Ecto neural progenitor cell (in vitro differentiated cells): ENCODE measurements around the gene MPZ.
"Not testable (repeated sequence)": the region's sequence is repeated elsewhere in the genome, so short reads cannot be mapped to it uniquely, and the experiment has no call there.

Experiments used
- DNase-seq: peaks from one replicate; pipeline ENCODE4 v3.0.0-alpha.2; 2018; ENCODE audit warnings: low spot score

Gene MPZ

DNA sequence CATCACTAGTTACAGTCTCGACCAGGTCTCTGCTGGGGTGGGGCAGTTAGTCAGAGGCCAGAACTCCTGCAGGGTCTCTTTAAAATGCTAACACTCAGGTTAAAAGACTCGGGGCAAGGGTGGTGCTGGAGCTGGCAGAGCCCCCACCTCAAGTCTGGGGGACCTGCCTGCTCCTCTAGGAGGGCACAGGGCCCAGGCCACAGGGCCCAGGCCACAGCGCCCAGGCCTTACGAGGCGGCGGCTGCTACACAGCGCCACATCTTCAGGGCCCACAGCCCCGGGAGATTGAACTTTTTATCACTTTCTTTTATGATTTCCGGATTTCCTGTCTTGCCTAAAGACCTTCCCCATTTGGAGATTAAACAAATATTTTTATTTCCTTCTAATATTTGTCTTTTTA is 10.4 kb downstream of the MPZ start:
- DNase-seq, result no peak

DNA sequence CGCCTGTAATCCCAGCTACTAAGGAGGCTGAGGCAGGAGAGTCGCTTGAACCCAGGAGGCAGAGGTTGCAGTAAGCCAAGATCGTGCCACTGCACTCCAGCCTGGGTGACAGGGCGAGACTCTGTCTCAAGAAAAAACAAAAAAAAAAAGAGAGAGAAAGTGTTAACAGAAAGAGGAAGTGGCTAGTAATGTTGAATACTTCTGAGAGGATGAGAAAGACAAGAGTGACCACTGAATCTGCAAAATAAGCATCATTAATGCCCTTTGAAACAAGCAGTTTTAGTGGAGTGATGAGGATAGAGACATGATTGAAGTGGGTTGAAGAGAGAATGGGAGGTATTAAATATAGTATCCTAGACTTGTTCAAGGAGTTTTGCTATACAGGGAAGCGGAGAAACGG is 11.7 kb downstream of the MPZ start:
- DNase-seq, result no peak

DNA sequence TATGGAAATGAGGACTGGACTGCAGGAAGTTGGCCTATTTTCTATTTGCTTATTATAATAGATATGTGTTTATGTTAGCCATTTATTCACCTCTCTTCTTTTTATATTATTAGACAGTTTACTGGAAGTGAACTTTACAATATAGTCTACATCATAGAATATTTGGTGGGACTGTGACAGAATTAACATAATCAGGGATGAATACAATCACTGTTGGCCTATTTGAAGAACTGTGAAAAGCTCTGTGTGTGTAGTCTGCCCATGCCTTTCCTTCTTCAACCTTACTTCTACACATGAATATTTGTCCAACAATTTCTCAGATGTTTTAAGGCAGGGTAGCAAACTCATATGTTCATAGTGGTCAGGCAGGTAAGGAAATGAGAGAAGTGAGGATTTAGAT is 12.4 kb downstream of the MPZ start:
- DNase-seq, result no peak

DNA sequence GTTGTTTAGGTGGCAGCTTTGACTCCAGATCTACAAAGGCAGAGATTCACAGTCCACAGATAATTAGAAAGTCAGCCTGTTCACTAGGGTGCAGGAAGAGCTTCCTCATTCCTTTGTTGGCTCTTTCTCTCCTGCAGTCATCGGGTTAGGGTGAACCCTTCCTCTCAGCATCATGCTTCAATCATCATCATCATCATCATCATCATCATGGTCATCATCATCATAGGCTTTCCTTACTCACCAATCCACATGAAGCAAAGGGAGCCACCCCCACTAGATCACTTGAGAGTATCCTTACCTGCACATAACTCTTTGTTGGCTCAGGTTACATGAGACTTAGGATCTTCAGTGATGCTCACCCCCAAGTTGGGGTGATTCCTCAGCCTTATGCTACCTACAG is 19.0 kb downstream of the MPZ start:
- no peak for DNase-seq

DNA sequence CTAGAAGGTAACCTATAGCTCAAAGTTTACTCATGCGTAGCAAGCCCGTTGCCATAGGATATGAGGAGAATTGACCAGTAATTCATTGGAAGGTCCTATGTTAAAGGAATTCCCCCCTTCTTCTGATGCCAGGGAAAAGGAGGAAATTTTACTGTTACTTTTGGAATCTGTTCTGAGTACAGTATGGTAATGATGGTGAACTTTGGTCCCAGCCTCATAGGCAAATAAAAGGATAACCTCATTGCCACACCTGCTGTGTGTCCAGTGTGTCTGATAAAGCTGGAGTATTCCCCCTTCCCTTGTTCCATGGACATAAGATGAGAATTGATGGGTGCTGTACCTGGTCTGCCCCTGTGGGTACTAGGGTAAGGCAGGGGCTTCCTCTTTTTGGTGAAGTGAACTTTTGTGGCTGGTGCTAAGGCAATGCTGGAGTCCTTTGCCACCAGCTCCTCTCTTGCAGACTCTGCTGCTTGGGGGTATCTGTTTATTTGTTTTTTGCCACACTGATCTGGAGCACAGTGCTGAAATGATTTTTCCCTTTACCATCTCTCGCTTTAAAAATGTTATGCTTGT is 22.2 kb downstream of the MPZ start:
- DNase-seq, result no peak

DNA sequence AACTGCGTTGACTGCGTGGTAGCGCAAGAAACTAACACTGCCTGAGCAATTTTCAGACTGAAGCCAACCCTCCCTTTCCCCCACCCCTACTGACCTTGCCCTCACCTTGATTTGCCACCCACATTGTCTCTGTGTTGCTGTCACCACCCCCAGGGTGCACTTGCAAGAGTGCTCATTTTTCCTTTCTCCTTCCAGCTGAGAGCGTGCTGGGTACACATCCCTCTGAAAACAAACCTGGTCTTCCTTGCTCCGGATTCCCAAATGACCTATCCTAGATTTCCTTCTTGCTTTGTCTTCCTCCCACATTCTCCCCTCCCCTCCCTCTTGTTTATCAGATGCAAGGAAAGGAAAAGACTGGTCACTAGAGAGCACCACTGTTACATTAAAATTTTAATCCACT is 24.2 kb downstream of the MPZ start:
- no peak for DNase-seq

DNA sequence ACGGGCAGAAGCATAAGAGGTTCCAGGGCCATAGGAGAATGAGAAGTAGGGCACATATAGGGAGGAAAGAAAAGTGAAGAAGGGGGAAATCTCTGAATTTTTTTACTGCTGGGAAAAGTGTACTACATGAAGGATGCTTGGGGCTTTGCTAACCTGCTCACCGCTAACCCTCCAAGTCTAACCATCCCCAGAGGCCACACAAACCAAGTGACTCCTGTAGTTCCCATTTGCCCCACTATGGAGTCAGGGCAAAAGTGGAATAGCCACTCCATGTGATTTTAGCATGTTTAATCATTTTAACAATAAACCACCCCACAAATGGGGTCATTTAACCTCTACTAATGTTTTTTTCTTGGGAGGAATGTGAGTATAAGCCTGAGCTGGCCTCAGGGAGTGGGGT is 24.7 kb downstream of the MPZ start:
- DNase-seq, result no peak

DNA sequence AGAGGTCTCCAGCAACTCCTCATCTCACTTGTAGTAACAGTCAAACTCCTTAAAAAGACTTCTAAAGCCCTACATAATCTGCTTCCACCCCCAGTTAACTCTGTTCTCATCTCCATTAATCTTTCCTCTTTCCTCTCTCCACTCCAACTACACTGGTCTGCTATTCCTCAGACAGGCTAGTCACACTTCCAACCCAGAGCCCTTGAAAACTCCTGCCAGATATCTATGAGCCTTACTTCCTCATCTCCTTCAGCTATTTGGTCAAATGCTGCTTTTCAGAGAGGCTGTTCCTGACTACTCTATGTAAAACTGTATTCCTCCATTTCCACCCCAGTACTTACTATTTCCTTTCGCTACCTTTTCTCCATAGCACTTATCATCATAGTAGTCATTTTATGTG is 26.8 kb downstream of the MPZ start:
- DNase-seq, result no peak

DNA sequence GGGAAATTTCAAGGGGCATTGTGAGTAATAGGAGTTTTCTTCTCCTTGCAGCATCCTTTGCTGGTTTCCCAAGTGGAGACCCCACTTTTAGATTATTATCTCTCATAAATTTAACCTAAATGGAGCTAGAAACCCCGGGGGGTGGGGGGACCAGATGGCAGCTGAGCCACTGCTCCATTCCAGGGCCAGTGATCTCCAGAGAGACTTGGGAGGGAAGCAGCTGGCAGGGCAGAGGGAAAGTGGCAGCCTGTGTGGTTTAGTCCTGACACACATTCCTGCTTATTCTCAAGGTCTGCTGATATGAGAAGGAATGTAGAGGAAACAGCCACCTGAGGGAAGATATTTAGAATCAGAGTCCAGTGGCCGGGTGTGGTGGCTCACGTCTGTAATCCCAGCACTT is 34.9 kb downstream of the MPZ start:
- DNase-seq, result no peak

DNA sequence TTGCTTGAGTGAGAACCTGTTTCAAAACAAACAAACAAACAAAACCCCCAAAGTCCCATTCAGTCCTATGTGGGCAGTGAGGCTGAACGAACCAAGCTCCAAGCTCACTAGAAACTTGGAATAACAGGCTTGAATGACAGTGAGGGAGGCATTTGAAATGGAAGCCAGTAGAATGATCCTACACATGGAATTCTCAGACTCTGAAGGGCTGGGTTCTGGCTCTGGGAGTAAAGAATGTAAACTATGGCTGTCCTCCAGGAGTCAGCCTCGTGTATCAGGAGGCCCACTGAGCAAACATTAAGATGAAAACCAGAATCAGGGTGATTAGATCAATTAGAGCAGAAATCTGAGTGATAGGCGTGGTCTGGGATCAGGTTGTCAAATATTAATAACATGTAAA is 36.4 kb downstream of the MPZ start:
- no peak for DNase-seq

DNA sequence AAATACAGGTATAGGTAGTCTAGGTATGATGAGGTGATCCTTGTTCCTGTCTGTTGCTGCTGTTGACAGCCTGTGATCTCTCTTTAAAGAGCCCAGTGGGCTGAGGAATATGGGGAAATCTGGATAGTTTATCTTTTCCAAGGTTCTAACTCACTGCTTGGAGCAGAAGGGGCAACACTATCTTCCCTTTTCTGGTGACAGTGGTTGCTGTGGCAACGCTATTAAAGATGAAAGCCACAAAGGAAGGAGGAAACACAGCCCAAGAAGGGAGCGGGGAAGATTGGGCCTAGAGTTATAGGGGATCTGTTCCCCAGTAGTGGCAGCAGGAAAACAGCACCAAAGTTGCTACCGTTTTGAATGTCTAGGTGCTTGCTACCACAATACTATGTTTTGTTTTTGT is 42.4 kb downstream of the MPZ start:
- no peak for DNase-seq

DNA sequence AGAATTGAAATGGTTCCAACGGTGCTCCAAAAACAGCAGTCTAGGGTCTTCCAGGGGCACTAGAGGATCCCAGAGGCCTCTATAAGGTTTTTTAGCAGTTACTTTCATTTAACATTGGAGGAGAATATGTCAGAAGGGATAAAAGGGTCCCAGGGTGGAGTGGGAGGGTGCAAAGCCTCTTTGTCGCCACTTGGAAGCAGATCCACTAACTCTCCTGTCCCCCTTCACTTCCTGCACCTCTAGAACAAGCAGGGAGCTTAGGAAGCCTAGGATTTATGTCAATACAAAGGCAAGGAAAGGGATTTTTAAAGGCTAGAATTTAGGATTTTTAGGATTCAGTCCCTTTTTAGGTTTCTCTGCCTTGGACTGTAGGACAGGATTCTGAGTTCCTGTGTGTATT is 42.9 kb downstream of the MPZ start:
- no peak for DNase-seq

DNA sequence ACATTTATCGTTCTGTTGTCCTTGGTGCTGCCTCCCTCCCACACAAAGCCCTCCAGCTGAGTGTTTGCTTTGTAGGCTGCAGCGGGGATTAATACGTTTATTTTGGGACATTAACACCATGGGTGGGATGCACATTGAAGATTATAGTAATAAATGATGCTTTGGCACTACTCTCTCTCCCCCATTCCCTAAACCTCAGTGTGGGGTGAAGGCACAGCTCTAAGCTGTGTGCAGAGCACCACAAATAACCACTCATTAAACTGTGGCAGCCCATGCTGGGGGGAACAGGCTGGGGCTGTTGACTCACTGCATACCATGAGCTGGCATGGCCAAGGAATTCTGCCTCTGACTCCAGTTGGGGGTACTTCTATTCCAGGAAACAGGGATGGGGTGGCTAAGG is 43.6 kb downstream of the MPZ start:
- no peak for DNase-seq

DNA sequence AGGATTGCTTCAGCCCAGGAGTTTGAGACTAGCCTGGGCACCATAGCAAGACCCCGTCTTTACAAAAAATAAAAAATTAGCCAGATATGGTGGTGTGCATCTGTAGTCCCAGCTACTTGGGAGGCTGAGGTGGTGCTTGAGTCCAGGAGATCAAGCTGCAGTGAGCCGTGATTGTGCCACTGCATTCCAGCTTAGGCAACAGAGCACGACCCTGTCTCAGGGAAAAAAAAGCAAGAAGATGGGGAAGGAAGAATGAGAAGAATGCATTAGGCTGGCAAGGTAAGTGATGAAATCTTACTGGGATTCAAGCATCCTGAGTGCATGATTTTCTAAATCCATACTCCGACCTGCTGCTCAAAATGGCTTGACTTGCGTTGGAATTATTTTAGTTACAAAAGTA is 44.5 kb downstream of the MPZ start:
- no peak for DNase-seq

DNA sequence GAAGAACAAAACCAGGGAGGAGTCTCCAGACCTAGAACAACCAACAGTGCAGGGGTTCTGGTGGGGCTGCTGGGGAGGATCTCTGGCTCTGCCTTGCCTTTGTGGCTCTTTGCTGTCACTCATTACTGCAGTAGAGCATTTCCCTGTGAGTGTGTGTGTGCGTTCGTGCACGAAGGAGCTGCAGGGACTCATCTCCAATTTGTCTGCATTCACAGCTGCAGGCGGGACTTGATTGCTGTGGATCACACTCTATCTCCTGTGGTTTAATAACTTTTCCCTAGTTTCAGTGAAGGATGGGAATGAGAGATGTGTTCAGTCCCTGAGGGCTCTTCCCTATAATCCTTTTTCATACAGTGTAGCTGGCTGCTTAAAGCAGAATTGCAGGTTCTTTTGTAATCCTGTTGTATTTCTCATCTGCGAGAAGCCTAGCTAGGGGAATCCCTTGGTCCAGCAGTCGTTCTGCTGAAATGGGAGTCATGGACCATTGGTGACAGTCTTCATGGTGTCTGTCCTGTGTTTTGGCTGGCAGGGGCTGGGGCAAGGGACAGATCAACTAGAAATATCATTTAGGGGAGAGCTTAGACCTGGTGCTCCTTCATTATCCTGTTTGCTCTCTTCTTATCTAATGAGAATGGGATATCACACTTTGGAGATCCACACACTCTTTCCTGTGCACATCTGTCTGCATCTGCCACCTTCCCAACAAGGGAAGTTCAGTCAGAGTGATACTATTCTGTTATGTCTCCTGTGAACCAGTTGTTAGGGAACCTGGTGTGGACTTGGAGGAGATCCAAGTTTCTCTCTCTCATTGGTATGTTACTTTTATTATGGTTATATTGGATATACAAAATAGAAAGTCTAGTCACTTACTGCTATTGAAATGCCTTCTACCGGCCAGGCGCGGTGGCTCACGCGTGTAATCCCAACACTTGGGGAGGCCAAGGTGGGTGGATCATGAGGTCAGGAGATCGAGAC is 48.2 kb downstream of the MPZ start:
- no peak for DNase-seq

DNA sequence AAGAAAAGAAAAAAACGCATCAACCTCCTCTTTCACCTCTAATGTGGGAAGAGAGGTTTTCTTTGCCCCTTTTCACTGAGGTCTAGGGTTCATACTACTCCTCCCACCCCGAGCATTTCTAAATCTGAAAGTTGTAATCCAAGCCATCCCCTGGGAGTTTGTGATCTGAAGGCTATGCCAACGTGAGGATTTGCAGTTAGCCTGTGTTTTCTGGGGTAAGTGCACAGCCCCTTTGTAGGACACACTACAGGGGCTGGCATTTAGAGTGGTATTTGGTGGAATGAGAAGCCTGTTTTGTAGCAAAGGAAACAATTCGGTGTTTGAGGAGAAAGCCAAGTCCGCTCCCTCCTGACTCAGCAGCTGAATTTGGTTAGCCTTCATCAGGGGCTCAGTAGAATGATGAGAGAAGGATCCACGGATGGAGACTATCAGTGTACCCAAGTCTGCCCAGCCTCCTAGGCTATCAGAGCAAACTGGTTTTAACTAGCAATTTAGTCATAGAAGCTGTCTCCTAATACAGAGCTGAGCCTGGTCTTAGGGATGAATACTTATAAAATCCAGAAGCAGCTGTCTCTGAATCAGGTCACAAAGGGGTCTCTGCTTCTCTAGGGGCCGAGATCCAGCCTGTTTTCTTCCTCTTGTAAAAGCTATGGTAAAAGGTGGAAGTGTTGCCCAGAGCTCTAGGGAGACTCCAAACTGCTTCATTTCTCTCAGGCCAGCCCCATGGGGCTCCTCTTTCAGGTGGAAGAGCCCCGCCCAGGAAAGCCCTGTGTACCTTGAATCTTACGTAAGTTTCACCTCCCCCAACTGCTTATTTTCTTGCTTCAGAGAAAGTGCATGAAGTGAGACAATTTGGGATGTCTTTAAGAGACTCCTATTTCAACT is 49.1 kb downstream of the MPZ start:
- no peak for DNase-seq

DNA sequence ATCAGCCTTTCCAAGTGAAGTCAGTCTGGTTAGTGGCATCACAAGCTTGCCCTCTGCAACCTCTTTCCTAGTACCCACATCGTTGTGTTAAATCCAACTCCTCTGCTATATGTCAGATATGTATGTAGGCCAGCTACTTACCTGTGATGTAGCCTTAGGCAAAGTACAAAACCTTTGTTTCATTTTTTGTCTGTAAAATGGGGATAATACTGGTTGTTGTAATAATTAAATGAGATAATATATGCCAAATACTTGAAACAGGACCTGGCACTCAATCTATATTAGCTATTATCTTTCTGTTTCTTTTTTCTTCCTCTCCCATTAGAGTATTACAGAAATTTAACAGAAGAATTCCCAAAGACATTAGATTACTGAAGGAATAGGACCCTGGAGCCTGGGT is 50.0 kb downstream of the MPZ start:
- DNase-seq, result no peak

DNA sequence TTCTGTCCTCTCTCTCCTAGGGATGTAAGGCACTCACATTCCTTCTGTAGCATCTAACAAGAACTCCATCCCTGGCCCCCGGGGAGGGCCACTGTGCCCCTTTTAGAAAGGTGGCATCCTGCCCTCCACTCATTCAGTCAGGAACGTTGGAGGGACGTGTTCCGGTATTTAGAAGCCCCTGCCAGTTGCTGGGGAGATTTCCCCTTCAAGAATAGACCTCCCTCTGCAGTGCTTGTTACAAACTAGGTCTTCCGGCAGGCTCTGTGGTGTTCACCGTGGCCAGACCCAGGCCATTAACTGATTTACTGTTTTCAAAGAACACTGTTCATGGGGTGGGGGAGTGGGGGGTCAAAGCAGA is 50.4 kb downstream of the MPZ start:
- DNase-seq, result no peak

DNA sequence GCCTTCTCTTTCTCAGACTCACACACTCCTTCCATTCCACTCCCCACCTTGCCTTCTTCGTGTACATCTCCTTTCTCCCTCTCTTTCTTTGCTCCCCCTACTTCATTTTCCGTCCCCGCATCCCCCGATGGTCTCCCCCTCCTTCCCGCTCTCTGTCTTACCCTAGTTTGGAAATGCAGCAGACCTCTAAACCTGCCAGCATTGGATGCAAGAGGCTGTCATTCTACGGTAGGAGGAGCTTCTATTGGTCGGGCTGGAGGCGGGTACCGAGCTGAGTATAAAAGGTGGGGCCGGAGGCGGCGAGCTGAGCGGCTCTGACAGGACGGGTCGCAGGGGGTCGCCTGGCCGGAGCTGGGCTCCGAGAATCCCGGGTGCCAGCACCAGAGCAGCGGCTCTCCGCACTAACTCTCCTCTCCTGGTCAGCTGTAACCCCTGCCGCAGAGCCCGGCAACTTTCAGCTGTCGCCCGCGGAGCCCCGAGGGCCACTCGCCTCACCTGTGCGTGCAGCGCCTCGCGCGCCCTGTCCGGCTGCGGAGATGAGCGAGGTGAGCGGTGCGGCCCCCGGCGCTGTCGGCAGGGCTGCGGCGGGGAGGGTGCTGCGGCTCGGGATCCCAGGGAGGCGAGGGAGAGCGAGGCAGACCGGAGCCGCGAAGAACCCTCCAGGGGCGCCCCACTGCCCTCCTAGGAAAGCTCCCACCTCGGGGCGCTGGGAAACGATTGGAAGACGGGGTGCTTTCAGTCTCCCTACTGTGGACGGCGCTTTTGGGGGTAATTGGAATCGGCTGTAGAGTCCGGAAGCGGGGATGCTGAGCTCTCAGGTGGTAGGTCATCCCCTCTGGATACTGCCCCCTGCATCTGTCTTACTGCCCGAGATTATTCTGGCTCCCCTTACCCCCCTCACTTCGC is 51.1 kb downstream of the MPZ start, which contains the start of gene PCP4L1:
TSS of gene PCP4L1 (plus strand) at position 307 of the 906 bp plus-strand sequence. CDS start at position 537, 230 bp downstream.
- peak; percentile 87 for DNase-seq

DNA sequence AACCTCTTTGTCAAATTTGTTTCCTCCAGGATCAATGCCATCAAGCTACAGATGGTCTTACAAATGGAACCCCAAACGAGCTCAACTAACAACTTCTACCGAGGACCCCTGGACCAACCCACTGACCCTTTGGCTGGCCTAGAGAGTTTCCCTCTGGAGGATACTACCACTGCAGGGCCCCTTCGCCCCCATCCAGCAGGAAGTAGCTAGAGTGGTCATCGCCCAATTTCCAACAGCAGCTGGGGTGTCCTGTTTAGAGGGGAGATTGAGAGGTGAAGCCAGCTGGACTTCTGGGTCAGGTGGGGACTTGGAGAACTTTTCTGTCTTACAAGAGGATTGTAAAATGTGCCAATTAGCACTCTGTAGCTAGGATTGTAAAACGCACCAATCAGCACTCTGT is 52.7 kb downstream of the MPZ start:
- not testable (repeated sequence) for DNase-seq

DNA sequence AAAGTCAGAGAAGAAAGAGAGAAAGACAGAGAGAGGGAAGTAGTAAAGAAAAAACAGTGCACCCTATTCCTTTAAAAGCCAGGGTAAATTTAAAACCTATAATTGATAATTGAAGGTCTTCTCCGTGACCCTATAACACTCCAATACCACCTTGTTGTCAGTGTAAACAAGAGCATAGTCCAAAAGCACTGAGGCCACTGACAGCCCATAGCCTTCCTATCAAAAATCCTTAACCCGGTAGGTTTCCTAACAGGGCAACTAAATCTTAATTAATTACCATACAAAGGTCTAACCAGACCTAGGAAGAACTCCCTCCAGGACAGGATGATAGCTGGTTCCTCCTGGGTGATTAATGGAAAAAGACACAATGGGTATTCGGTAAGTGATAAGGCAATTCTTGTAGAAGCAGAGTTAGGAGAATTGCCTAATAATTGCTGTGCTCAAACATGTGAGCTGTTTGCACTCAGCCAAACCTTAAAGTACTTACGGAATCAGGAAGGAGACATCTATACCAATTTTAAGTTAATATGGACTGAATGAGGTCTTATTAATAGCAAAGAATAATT is 53.7 kb downstream of the MPZ start:
- DNase-seq, result not testable (repeated sequence)
